ENCODE results near the gene RAB3C.
A peak's percentile ranks its signal among the peaks of the same experiment; 100 is the strongest.

The RAB3C gene

GRCh38 chr5:58606064-58606463, 23.2 kb downstream of the RAB3C start:
- no peak for DNase-seq

- DNase-seq, result no peak
These were observed 33.1 kb downstream of the RAB3C start for GRCh38 chr5:58615972-58616371.

- no peak for DNase-seq
These were observed 34.4 kb downstream of the RAB3C start for GRCh38 chr5:58617241-58617640.

GRCh38 chr5:58620336-58620735, 37.5 kb downstream of the RAB3C start:
- DNase-seq, result no peak

- DNase-seq, result no peak
These were observed 40.3 kb downstream of the RAB3C start for GRCh38 chr5:58622936-58623871.

- no peak for DNase-seq
These were observed 45.8 kb downstream of the RAB3C start for GRCh38 chr5:58628626-58629025.

GRCh38 chr5:58629271-58630159, 46.6 kb downstream of the RAB3C start:
- no peak for DNase-seq

- DNase-seq, result no peak
These were observed 49.0 kb downstream of the RAB3C start for GRCh38 chr5:58631895-58632294.

GRCh38 chr5:58635416-58635815, 52.5 kb downstream of the RAB3C start:
- no peak for DNase-seq

- no peak for DNase-seq
These were observed 57.1 kb downstream of the RAB3C start for GRCh38 chr5:58640011-58640410.

GRCh38 chr5:58641533-58641932, 58.7 kb downstream of the RAB3C start:
- no peak for DNase-seq

- peak; percentile 34 for DNase-seq
These were observed 66.0 kb downstream of the RAB3C start for GRCh38 chr5:58648846-58649245.

- no peak for DNase-seq
These were observed 66.8 kb downstream of the RAB3C start for GRCh38 chr5:58649716-58650115.

GRCh38 chr5:58653521-58653920, 70.6 kb downstream of the RAB3C start:
- no peak for DNase-seq

- DNase-seq, result no peak
These were observed 83.3 kb downstream of the RAB3C start for GRCh38 chr5:58666141-58666540.

- no peak for DNase-seq
These were observed 84.0 kb downstream of the RAB3C start for GRCh38 chr5:58666598-58667581.

GRCh38 chr5:58670582-58670981, 87.7 kb downstream of the RAB3C start:
- DNase-seq, result no peak

GRCh38 chr5:58671155-58671554, 88.3 kb downstream of the RAB3C start:
- DNase-seq, result no peak

- no peak for DNase-seq
These were observed 89.6 kb downstream of the RAB3C start for GRCh38 chr5:58672521-58672920.

- DNase-seq, result no peak
These were observed 91.2 kb downstream of the RAB3C start for GRCh38 chr5:58674070-58674469.

- no peak for DNase-seq
These were observed 91.8 kb downstream of the RAB3C start for GRCh38 chr5:58674711-58675110.

- DNase-seq, result no peak
These were observed 92.5 kb downstream of the RAB3C start for GRCh38 chr5:58675341-58675740.

Data from T1000 (cell line).